ENCODE measurements around the gene CAMK2G. TPM values are rescaled to one million over a fixed set of nuclear protein-coding genes. Genes with fewer than 3 reads are reported as not detected.
A peak's percentile ranks its signal among the peaks of the same experiment; 100 is the strongest.

CAMK2G gene
- total and polyA plus RNA-seq, 5 donors from 2014 or later, result 4.3 to 58.8 (median 4.9) TPM

GRCh38 chr10:73762915-73763314, 111.4 kb downstream of the CAMK2G start:
- Mint-ChIP-seq H3K9me3 (no peaks in the 10 kb centered on the region), H3K27me3 (no peaks in the 10 kb centered on the region), H3K27ac (peak overlapping the region in 2 of 3 donors; percentile 20 to 87), H3K4me1 (peaks cover 7 to 35% (median 24%) of the 10 kb centered on the region in 4 donors), H3K4me3 (no peak overlapping the region), H3K36me3 (peaks cover 59% of the 10 kb centered on the region)
- no peaks in the 10 kb centered on the region for H3K27me3 ChIP-seq (ENCODE audit: control insufficient read depth, insufficient read depth, low read length)
- H3K36me3 ChIP-seq (ENCODE audit: control insufficient read depth, insufficient read depth, low read length), result peaks cover 82% of the 10 kb centered on the region
- ATAC-seq (ENCODE audit: low read depth in 2 of 2), result no peak
- no peaks in the 10 kb centered on the region for H3K9me3 ChIP-seq (ENCODE audit: control insufficient read depth in 2 of 2, low read length in 2 of 2)
- H3K27ac ChIP-seq (ENCODE audit: insufficient read depth, low read length, poor library complexity, severe bottlenecking), result no peak overlapping the region
- H3K4me1 ChIP-seq (ENCODE audit: control insufficient read depth, insufficient read depth, low read length, poor library complexity, severe bottlenecking), result peaks cover 12% of the 10 kb centered on the region
- no peak for DNase-seq
- no peak overlapping the region for H3K4me3 ChIP-seq (ENCODE audit: low read depth, low read length)

Other genes with a start within 250 kb of the CAMK2G start
- gene MYOZ1, start 233.1 kb downstream of the CAMK2G start, total RNA-seq, result not detected
- gene MYOZ1, start 233.1 kb downstream of the CAMK2G start, polyA plus RNA-seq, result not detected
- not detected for gene SYNPO2L, start 218.5 kb downstream of the CAMK2G start, total RNA-seq
- gene SYNPO2L, start 218.5 kb downstream of the CAMK2G start, polyA plus RNA-seq, result not detected
- 9.8 TPM for gene AGAP5, start 176.4 kb downstream of the CAMK2G start, total RNA-seq
- under 1 TPM in 2 of 4 donors, not detected in 2; 0.07 to 0.18 TPM for gene AGAP5, start 176.4 kb downstream of the CAMK2G start, polyA plus RNA-seq
- gene SEC24C, start 130.2 kb downstream of the CAMK2G start, total RNA-seq, result 78.2 TPM
- 10 to 100 TPM; 30.2 to 39.3 (median 36.9) TPM for gene SEC24C, start 130.2 kb downstream of the CAMK2G start, polyA plus RNA-seq
- gene CHCHD1, start 92.5 kb downstream of the CAMK2G start, total RNA-seq, result 6.3 TPM
- 10 to 100 TPM; 63.6 to 79.3 (median 70.0) TPM for gene CHCHD1, start 92.5 kb downstream of the CAMK2G start, polyA plus RNA-seq
- gene ZSWIM8, start 88.9 kb downstream of the CAMK2G start, total RNA-seq, result 95.5 TPM
- 10 to 100 TPM in 3 of 4 donors, 1 to 10 TPM in 1; 6.0 to 14.9 (median 11.8) TPM for gene ZSWIM8, start 88.9 kb downstream of the CAMK2G start, polyA plus RNA-seq
- gene NDST2, start 63.0 kb downstream of the CAMK2G start, total RNA-seq, result 74.4 TPM
- gene NDST2, start 63.0 kb downstream of the CAMK2G start, polyA plus RNA-seq, result 10 to 100 TPM; 20.6 to 28.5 (median 24.6) TPM
- gene PLAU, start 36.6 kb upstream of the CAMK2G start, total RNA-seq, result 0.35 TPM
- gene PLAU, start 36.6 kb upstream of the CAMK2G start, polyA plus RNA-seq, result not detected
- 39.2 TPM for gene VCL, start 123.6 kb upstream of the CAMK2G start, total RNA-seq
- 10 to 100 TPM; 11.4 to 16.1 (median 13.9) TPM for gene VCL, start 123.6 kb upstream of the CAMK2G start, polyA plus RNA-seq

Measured in CD4-positive, CD25-positive, alpha-beta regulatory T cell (primary cell).